GM18505 (cell line): Measurements from ENCODE around the gene RERE.
A peak's percentile ranks its signal among the peaks of the same experiment; 100 is the strongest.

ENCODE experiments used
- ATAC-seq: cut with Tn5 transposase; IDR thresholded peaks from one replicate; pipeline ENCODE4 v1.9.1; 2021; ENCODE audit not compliant: unreplicated experiment
- POLR2A ChIP-seq: IDR thresholded peaks from 4 replicates; pipeline ENCODE4 v1.6.1; 2011; ENCODE audit warnings: borderline replicate concordance; ENCODE audit not compliant: insufficient read depth, insufficient read length; ENCODE audit errors: extremely low read depth

The RERE gene

GRCh38 chr1:8398677-8399076 is 418.8 kb downstream of the RERE start:
- TF ChIP-seq POLR2A = no peak
- ATAC-seq = no peak

- no peak for ATAC-seq
- no peak for TF ChIP-seq POLR2A
Observed at GRCh38 chr1:8398086-8398485, 419.4 kb downstream of the RERE start.

GRCh38 chr1:8397511-8397910 is 419.9 kb downstream of the RERE start:
- peak; percentile 43 for ATAC-seq
- TF ChIP-seq POLR2A = no peak

- ATAC-seq = peak; percentile 42
- no peak for TF ChIP-seq POLR2A
Observed at GRCh38 chr1:8396786-8397406, 420.5 kb downstream of the RERE start.

- no peak for ATAC-seq
- TF ChIP-seq POLR2A = no peak
Observed at GRCh38 chr1:8396083-8396785, 421.2 kb downstream of the RERE start.

- ATAC-seq = no peak
- TF ChIP-seq POLR2A = no peak
Observed at GRCh38 chr1:8395433-8395866, 422.0 kb downstream of the RERE start.

- TF ChIP-seq POLR2A = no peak
- no peak for ATAC-seq
Observed at GRCh38 chr1:8394456-8395321, 422.8 kb downstream of the RERE start.

GRCh38 chr1:8392522-8392921 is 424.9 kb downstream of the RERE start:
- ATAC-seq = no peak
- no peak for TF ChIP-seq POLR2A

- TF ChIP-seq POLR2A = no peak
- no peak for ATAC-seq
Observed at GRCh38 chr1:8390707-8391106, 426.7 kb downstream of the RERE start.

GRCh38 chr1:8389958-8390535 is 427.4 kb downstream of the RERE start:
- ATAC-seq = no peak
- no peak for TF ChIP-seq POLR2A

- no peak for ATAC-seq
- no peak for TF ChIP-seq POLR2A
Observed at GRCh38 chr1:8388732-8389562, 428.5 kb downstream of the RERE start.

- TF ChIP-seq POLR2A = no peak
- no peak for ATAC-seq
Observed at GRCh38 chr1:8386247-8386646, 431.2 kb downstream of the RERE start.
